A549 (cell line): ENCODE measurements around the gene GJE1.

ENCODE experiments used
- CEBPB ChIP-seq, 2 experiments: fragments of >200 bp in 1 of 2; sonication (Bioruptor Twin) in 1 of 2; formaldehyde crosslinking in 1 of 2; IDR thresholded peaks; 2 replicates each; pipeline ENCODE4 v1.6.1; 2012 to 2016
- FOSL2 ChIP-seq, 2 experiments: fragments of 450-650 bp in 1 of 2; fragments of >200 bp in 1 of 2; sonication (Bioruptor Twin) in 1 of 2; formaldehyde crosslinking; IDR thresholded peaks; 2 replicates each; pipeline versions ENCODE4 v1.5.0 to v1.6.1; 2016 to 2020; ENCODE audit warnings: mild to moderate bottlenecking in 1 of 2, moderate library complexity in 1 of 2
- JUN ChIP-seq, 2 experiments: fragments of >200 bp; sonication (Bioruptor Twin); formaldehyde crosslinking; IDR thresholded peaks; 2 replicates in 1 of 2; 3 replicates in 1 of 2; pipeline ENCODE4 v1.6.1; 2016 to 2017
- POLR2A ChIP-seq: IDR thresholded peaks from 2 replicates; pipeline ENCODE4 v1.6.1; 2012; ENCODE audit warnings: mild to moderate bottlenecking, low read length
- ZNF302 ChIP-seq: fragments of 250-450 bp; sonication (Bioruptor Pico); IDR thresholded peaks from 2 replicates; pipeline ENCODE4 v1.9.0; 2021; ENCODE audit warnings: inconsistent platforms, mild to moderate bottlenecking, moderate library complexity
- TF ChIP-seq, protein P1 (sequence below): fragments of >200 bp; sonication (Bioruptor Twin); formaldehyde crosslinking; IDR thresholded peaks from 3 replicates; pipeline ENCODE4 v1.5.1; 2016
- TF ChIP-seq, protein P2 (sequence below): fragments of 200-600 bp; sonication (generic); IDR thresholded peaks from 2 replicates; pipeline ENCODE4 v1.6.1; 2016; ENCODE audit warnings: antibody characterized with exemption, mild to moderate bottlenecking, moderate library complexity

DNA sequence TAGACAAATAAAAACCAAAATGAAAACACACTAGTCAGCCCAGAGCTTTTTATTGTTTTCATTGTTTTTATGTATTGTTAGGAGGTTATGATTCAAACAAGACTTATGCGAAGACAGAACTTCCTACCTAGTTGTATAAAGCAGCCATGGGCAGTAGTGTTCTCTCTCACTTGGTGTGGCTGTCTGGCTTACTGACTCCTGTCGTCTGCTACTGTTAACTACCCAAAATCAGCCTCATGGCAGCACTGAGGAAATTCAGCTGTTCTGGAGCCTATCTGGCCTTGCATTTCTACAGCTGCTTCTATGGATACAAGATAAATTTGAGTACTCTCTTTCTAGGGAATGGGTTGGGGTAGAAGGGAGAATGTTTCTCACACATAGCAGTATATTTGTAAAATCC, 34.8 kb downstream of the GJE1 start:
- TF ChIP-seq, protein P1, sequence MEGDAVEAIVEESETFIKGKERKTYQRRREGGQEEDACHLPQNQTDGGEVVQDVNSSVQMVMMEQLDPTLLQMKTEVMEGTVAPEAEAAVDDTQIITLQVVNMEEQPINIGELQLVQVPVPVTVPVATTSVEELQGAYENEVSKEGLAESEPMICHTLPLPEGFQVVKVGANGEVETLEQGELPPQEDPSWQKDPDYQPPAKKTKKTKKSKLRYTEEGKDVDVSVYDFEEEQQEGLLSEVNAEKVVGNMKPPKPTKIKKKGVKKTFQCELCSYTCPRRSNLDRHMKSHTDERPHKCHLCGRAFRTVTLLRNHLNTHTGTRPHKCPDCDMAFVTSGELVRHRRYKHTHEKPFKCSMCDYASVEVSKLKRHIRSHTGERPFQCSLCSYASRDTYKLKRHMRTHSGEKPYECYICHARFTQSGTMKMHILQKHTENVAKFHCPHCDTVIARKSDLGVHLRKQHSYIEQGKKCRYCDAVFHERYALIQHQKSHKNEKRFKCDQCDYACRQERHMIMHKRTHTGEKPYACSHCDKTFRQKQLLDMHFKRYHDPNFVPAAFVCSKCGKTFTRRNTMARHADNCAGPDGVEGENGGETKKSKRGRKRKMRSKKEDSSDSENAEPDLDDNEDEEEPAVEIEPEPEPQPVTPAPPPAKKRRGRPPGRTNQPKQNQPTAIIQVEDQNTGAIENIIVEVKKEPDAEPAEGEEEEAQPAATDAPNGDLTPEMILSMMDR: no peak
- TF ChIP-seq POLR2A: no peak
- TF ChIP-seq ZNF302 (CRISPR knock-in tag): no peak
- TF ChIP-seq CEBPB (IDR thresholded peaks at IDR 0.05): no peak
- TF ChIP-seq, protein P2, sequence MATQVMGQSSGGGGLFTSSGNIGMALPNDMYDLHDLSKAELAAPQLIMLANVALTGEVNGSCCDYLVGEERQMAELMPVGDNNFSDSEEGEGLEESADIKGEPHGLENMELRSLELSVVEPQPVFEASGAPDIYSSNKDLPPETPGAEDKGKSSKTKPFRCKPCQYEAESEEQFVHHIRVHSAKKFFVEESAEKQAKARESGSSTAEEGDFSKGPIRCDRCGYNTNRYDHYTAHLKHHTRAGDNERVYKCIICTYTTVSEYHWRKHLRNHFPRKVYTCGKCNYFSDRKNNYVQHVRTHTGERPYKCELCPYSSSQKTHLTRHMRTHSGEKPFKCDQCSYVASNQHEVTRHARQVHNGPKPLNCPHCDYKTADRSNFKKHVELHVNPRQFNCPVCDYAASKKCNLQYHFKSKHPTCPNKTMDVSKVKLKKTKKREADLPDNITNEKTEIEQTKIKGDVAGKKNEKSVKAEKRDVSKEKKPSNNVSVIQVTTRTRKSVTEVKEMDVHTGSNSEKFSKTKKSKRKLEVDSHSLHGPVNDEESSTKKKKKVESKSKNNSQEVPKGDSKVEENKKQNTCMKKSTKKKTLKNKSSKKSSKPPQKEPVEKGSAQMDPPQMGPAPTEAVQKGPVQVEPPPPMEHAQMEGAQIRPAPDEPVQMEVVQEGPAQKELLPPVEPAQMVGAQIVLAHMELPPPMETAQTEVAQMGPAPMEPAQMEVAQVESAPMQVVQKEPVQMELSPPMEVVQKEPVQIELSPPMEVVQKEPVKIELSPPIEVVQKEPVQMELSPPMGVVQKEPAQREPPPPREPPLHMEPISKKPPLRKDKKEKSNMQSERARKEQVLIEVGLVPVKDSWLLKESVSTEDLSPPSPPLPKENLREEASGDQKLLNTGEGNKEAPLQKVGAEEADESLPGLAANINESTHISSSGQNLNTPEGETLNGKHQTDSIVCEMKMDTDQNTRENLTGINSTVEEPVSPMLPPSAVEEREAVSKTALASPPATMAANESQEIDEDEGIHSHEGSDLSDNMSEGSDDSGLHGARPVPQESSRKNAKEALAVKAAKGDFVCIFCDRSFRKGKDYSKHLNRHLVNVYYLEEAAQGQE: no peak
- no peak for TF ChIP-seq FOSL2 (IDR thresholded peaks at IDR 0.05)
- TF ChIP-seq FOSL2 (CRISPR knock-in tag; IDR thresholded peaks at IDR 0.05): no peak
- TF ChIP-seq JUN (IDR thresholded peaks at IDR 0.05): no peak
